Hindlimb muscle (tissue), 1 donor: ENCODE measurements around the gene KCNJ4. TPM values are rescaled to one million over a fixed set of nuclear protein-coding genes. Genes with fewer than 3 reads are reported as not detected.

ENCODE experiments used
- DNase-seq: peaks from one replicate; pipeline ENCODE4 v3.0.0-alpha.2; 2013
- polyA plus RNA-seq: library from polyadenylated mRNA; unstranded; fragments of 120-200 nt; gene quantifications from one replicate; pipeline ENCODE4 v1.2.1, GENCODE V29; 2013; ENCODE audit not compliant: insufficient read length

KCNJ4 gene
- polyA plus RNA-seq, 1 donor: 1.6 TPM

GRCh38 chr22:38429499-38430068 is 25.4 kb downstream of the KCNJ4 start:
- DNase-seq: peak; percentile 46

- no peak for DNase-seq
These were observed 26.3 kb downstream of the KCNJ4 start for GRCh38 chr22:38428714-38429113.

- DNase-seq: no peak
These were observed 27.1 kb downstream of the KCNJ4 start for GRCh38 chr22:38427940-38428339.

- no peak for DNase-seq
These were observed 27.5 kb downstream of the KCNJ4 start for GRCh38 chr22:38427465-38427864.

GRCh38 chr22:38426628-38427027 is 28.4 kb downstream of the KCNJ4 start:
- no peak for DNase-seq

- no peak for DNase-seq
These were observed 30.4 kb downstream of the KCNJ4 start for GRCh38 chr22:38424525-38425080.

- DNase-seq: no peak
These were observed 31.2 kb downstream of the KCNJ4 start for GRCh38 chr22:38423512-38424503.

- DNase-seq: no peak
These were observed 32.1 kb downstream of the KCNJ4 start for GRCh38 chr22:38422611-38423511.

GRCh38 chr22:38420734-38421133 is 34.3 kb downstream of the KCNJ4 start:
- no peak for DNase-seq

- no peak for DNase-seq
These were observed 35.2 kb downstream of the KCNJ4 start for GRCh38 chr22:38419858-38420160.

- DNase-seq: no peak
These were observed 35.7 kb downstream of the KCNJ4 start for GRCh38 chr22:38419121-38419857.

- no peak for DNase-seq
These were observed 36.4 kb downstream of the KCNJ4 start for GRCh38 chr22:38418589-38418988.

- DNase-seq: no peak
These were observed 37.5 kb downstream of the KCNJ4 start for GRCh38 chr22:38417252-38418060.

- DNase-seq: no peak
These were observed 38.3 kb downstream of the KCNJ4 start for GRCh38 chr22:38416621-38417251.

- no peak for DNase-seq
These were observed 39.3 kb downstream of the KCNJ4 start for GRCh38 chr22:38415561-38416321.

GRCh38 chr22:38415046-38415445 is 40.0 kb downstream of the KCNJ4 start:
- DNase-seq: no peak

- no peak for DNase-seq
These were observed 41.0 kb downstream of the KCNJ4 start for GRCh38 chr22:38414009-38414395.

GRCh38 chr22:38413085-38414008 is 41.7 kb downstream of the KCNJ4 start:
- DNase-seq: no peak
